Calu3 (cell line): ENCODE results near the gene FARP1. TPM values are rescaled to one million over a fixed set of nuclear protein-coding genes. Genes with fewer than 3 reads are reported as not detected.
A peak's percentile ranks its signal among the peaks of the same experiment; 100 is the strongest.

Experiments used
- BruUV-seq: library from RNA; stranded (reverse); fragments of 400-500 nt; replicated peaks from 2 replicates; lab custom pipeline; 2021; lab: Mats Ljungman, UMichigan
- CTCF ChIA-PET: fragments of 300-600 bp; sonication (Branson Sonifier 250); formaldehyde crosslinking; loops from one replicate; lab custom pipeline; 2022; ENCODE audit warnings: antibody characterized with exemption; lab: Charles Lee
- DNase-seq: peaks from one replicate; pipeline ENCODE4 v3.0.0; 2022
- H3K27ac Mint-ChIP-seq: one replicate; pipeline ENCODE4 v1.8.0; 2022; ENCODE audit warnings: mixed read lengths; ENCODE audit not compliant: unreplicated experiment
- H3K27me3 Mint-ChIP-seq: one replicate; pipeline ENCODE4 v1.8.0; 2022; ENCODE audit warnings: mixed read lengths; ENCODE audit not compliant: unreplicated experiment
- H3K36me3 Mint-ChIP-seq: one replicate; pipeline ENCODE4 v1.8.0; 2022; ENCODE audit warnings: mild to moderate bottlenecking, moderate library complexity, mixed read lengths; ENCODE audit not compliant: insufficient read depth, unreplicated experiment
- H3K4me1 Mint-ChIP-seq: one replicate; pipeline ENCODE4 v1.8.0; 2022; ENCODE audit warnings: mild to moderate bottlenecking, low read depth, mixed read lengths; ENCODE audit not compliant: unreplicated experiment
- H3K4me3 Mint-ChIP-seq: one replicate; pipeline ENCODE4 v1.8.0; 2022; ENCODE audit warnings: mild to moderate bottlenecking, low read depth, moderate library complexity, mixed read lengths; ENCODE audit not compliant: unreplicated experiment
- H3K9me3 Mint-ChIP-seq: one replicate; pipeline ENCODE4 v1.8.0; 2022; ENCODE audit warnings: low read depth, mixed read lengths; ENCODE audit not compliant: unreplicated experiment
- CTCF ChIP-seq: fragments of 200-600 bp; IDR thresholded peaks from one replicate; pipeline ENCODE4 v1.8.0; 2022; ENCODE audit warnings: antibody characterized with exemption; ENCODE audit not compliant: unreplicated experiment
- intact Hi-C: fragments of 100-400 bp; cut with micrococcal nuclease; formaldehyde crosslinking; loops from one replicate; pipeline ENCODE4 v1.10.0; 2022; ENCODE audit not compliant: unreplicated experiment
- total RNA-seq: library from RNA; stranded (reverse); gene quantifications from 2 replicates; pipeline ENCODE4 v1.2.3, GENCODE V29; 2022

Gene FARP1
- total RNA-seq, 1 experiment from 2014 or later: 47.0 TPM

- no peak for TF ChIP-seq CTCF
- BruUV-seq: no TSS peak
- no peaks in the 10 kb centered on the region for H3K27me3 Mint-ChIP-seq
- no peak overlapping the region for H3K27ac Mint-ChIP-seq
- no peak overlapping the region for H3K4me3 Mint-ChIP-seq
- no peak for DNase-seq
- CTCF ChIA-PET: no interaction called here
- H3K36me3 Mint-ChIP-seq: peaks cover 11% of the 10 kb centered on the region
- peaks cover 2% of the 10 kb centered on the region for H3K9me3 Mint-ChIP-seq
- intact Hi-C loops: no loop called here
- peaks cover 12% of the 10 kb centered on the region for H3K4me1 Mint-ChIP-seq
Observed at GRCh38 chr13:98474761-98475160, 331.9 kb downstream of the FARP1 start.

- no peak overlapping the region for H3K27ac Mint-ChIP-seq
- TF ChIP-seq CTCF: no peak
- H3K9me3 Mint-ChIP-seq: peaks cover 2% of the 10 kb centered on the region
- BruUV-seq: no TSS peak
- intact Hi-C loops: no loop called here
- H3K36me3 Mint-ChIP-seq: peaks cover 11% of the 10 kb centered on the region
- H3K27me3 Mint-ChIP-seq: no peaks in the 10 kb centered on the region
- peaks cover 12% of the 10 kb centered on the region for H3K4me1 Mint-ChIP-seq
- DNase-seq: peak; percentile 25
- CTCF ChIA-PET: no interaction called here
- H3K4me3 Mint-ChIP-seq: no peak overlapping the region
Observed at GRCh38 chr13:98475522-98475921, 332.6 kb downstream of the FARP1 start.

DNA sequence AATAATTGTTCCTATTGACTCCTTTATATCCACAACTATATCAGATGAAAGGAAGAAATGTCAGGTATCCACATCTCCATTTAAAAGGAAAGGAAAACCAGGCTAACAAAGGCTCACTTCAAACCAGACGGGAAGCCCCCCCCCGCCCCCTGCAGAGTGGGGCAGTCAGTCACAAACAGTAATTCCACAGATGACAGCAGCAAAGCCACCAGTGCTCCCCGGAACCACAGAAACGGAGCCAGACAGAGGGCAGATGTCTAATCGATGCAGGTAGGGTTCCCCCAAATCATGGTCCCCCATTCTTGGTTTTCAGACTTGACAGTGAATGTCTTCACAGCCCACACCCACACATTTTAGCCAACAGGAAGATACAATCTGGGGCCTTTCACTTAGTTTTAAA, 333.2 kb downstream of the FARP1 start:
- H3K4me1 Mint-ChIP-seq: peaks cover 12% of the 10 kb centered on the region
- H3K4me3 Mint-ChIP-seq: no peak overlapping the region
- CTCF ChIA-PET: interaction anchor here (1.1 kb wide), 1 partner anchor 81 kb away, joined by 3 read pairs; no protein-coding TSS in a partner anchor
- peaks cover 2% of the 10 kb centered on the region for H3K9me3 Mint-ChIP-seq
- intact Hi-C loops: no loop called here
- no peak for DNase-seq
- no peaks in the 10 kb centered on the region for H3K27me3 Mint-ChIP-seq
- peaks cover 14% of the 10 kb centered on the region for H3K36me3 Mint-ChIP-seq
- H3K27ac Mint-ChIP-seq: peak overlapping the region; percentile 82
- TSS peak; percentile 26 for BruUV-seq
- no peak for TF ChIP-seq CTCF

- Mint-ChIP-seq H3K27ac (peak overlapping the region; percentile 82), H3K4me3 (no peak overlapping the region), H3K9me3 (peaks cover 2% of the 10 kb centered on the region), H3K4me1 (peaks cover 12% of the 10 kb centered on the region), H3K36me3 (peaks cover 15% of the 10 kb centered on the region), H3K27me3 (no peaks in the 10 kb centered on the region)
- no peak for TF ChIP-seq CTCF
- CTCF ChIA-PET: interaction anchor here (1.1 kb wide), 1 partner anchor 80 kb away, joined by 3 read pairs; no protein-coding TSS in a partner anchor
- intact Hi-C loops: no loop called here
- no TSS peak for BruUV-seq
- DNase-seq: peak; percentile 65
Observed at GRCh38 chr13:98476538-98476966, 333.7 kb downstream of the FARP1 start.
